NT2/D1 (cell line): ENCODE results near the gene LARP4B.

Experiments used
- YY1 ChIP-seq: IDR thresholded peaks from 2 replicates; pipeline ENCODE4 v1.6.1; 2011; ENCODE audit not compliant: insufficient read length, insufficient read depth
- ZNF274 ChIP-seq: IDR thresholded peaks from 2 replicates; pipeline ENCODE4 v1.6.1; 2011; ENCODE audit warnings: mild to moderate bottlenecking, low read depth, low read length

GRCh38 chr10:916716-917415 is 14.6 kb downstream of the LARP4B start:
- TF ChIP-seq ZNF274, result no peak
- no peak for TF ChIP-seq YY1
